Liver (tissue), 9 donors: ENCODE data around the gene USP28. TPM values are rescaled to one million over a fixed set of nuclear protein-coding genes. Genes with fewer than 3 reads are reported as not detected.

ENCODE experiments used
- DNase-seq: peaks from one replicate; pipeline ENCODE4 v3.0.0-alpha.2; 2017; ENCODE audit warnings: low spot score
- H3K27ac ChIP-seq, 2 donors: one replicate each; pipeline ENCODE4 v1.7.0; 2013; ENCODE audit warnings: inconsistent platforms in 2 of 2, low read length in 2 of 2, control low read depth in 1 of 2, low read depth in 1 of 2, mild to moderate bottlenecking in 1 of 2
- H3K27me3 ChIP-seq, 4 donors: one replicate each; pipeline versions ENCODE4 v1.6.1 to v1.7.0; 2013; ENCODE audit warnings: low read length in 3 of 4, inconsistent platforms in 1 of 4, mild to moderate bottlenecking in 1 of 4, moderate library complexity in 1 of 4; ENCODE audit not compliant: control insufficient read depth in 4 of 4, insufficient read depth in 4 of 4
- H3K36me3 ChIP-seq, 4 donors: one replicate each; pipeline versions ENCODE4 v1.6.1 to v1.7.0; 2013; ENCODE audit warnings: low read length in 3 of 4, mild to moderate bottlenecking in 3 of 4, low read depth in 1 of 4, moderate library complexity in 1 of 4; ENCODE audit not compliant: control insufficient read depth in 4 of 4, insufficient read depth in 3 of 4
- H3K4me1 ChIP-seq, 4 donors: one replicate each; pipeline versions ENCODE4 v1.6.1 to v1.7.0; 2013; ENCODE audit warnings: low read length in 3 of 4, mild to moderate bottlenecking in 3 of 4, moderate library complexity in 1 of 4; ENCODE audit not compliant: control insufficient read depth in 4 of 4, insufficient read depth in 4 of 4
- H3K4me3 ChIP-seq, 3 donors: one replicate each; pipeline versions ENCODE4 v1.6.1 to v1.7.0; 2013; ENCODE audit warnings: low read length in 3 of 3, control low read depth in 1 of 3, low read depth in 1 of 3, mild to moderate bottlenecking in 1 of 3
- H3K9ac ChIP-seq, 2 donors: one replicate each; pipeline ENCODE4 v1.7.0; 2013; ENCODE audit warnings: low read length in 2 of 2, mild to moderate bottlenecking in 2 of 2, moderate library complexity in 2 of 2, control low read depth in 1 of 2, low read depth in 1 of 2
- H3K9me3 ChIP-seq, 4 donors: one replicate each; pipeline versions ENCODE4 v1.6.1 to v1.7.0; 2013; ENCODE audit warnings: low read length in 3 of 4; ENCODE audit not compliant: control insufficient read depth in 4 of 4
- EGR1 ChIP-seq, 2 donors: IDR thresholded peaks; 2 replicates each; pipeline ENCODE4 v1.6.1; 2016 to 2018; ENCODE audit warnings: antibody characterized with exemption in 2 of 2, low read depth in 2 of 2
- FOXA1 ChIP-seq: IDR thresholded peaks from 2 replicates; pipeline ENCODE4 v1.6.1; 2016; ENCODE audit warnings: antibody characterized with exemption
- FOXA2 ChIP-seq: IDR thresholded peaks from 2 replicates; pipeline ENCODE4 v1.6.1; 2016; ENCODE audit warnings: antibody characterized with exemption
- GABPA ChIP-seq, 2 donors: IDR thresholded peaks in 1 of 2; conservative IDR thresholded peaks in 1 of 2; 2 replicates each; pipeline ENCODE4 v1.6.1; 2016; ENCODE audit warnings: antibody characterized with exemption in 2 of 2, mild to moderate bottlenecking in 1 of 2, moderate library complexity in 1 of 2
- HNF4A ChIP-seq, 2 donors: conservative IDR thresholded peaks; 2 replicates each; pipeline ENCODE4 v1.6.1; 2016; ENCODE audit warnings: antibody characterized with exemption in 2 of 2, mild to moderate bottlenecking in 2 of 2
- HNF4G ChIP-seq: IDR thresholded peaks from 2 replicates; pipeline ENCODE4 v1.6.1; 2016; ENCODE audit warnings: antibody characterized with exemption
- JUND ChIP-seq, 2 donors: IDR thresholded peaks; 2 replicates each; pipeline ENCODE4 v1.6.1; 2016; ENCODE audit warnings: antibody characterized with exemption in 2 of 2
- NR2F2 ChIP-seq: IDR thresholded peaks from 2 replicates; pipeline ENCODE4 v1.6.1; 2016; ENCODE audit warnings: antibody characterized with exemption
- RAD21 ChIP-seq, 2 donors: IDR thresholded peaks; 2 replicates each; pipeline ENCODE4 v1.6.1; 2016; ENCODE audit warnings: antibody characterized with exemption in 2 of 2, mild to moderate bottlenecking in 2 of 2
- RXRA ChIP-seq, 2 donors: IDR thresholded peaks; 2 replicates each; pipeline ENCODE4 v1.6.1; 2017 to 2018; ENCODE audit warnings: antibody characterized with exemption in 2 of 2, mild to moderate bottlenecking in 1 of 2
- SP1 ChIP-seq: IDR thresholded peaks from 2 replicates; pipeline ENCODE4 v1.6.1; 2018; ENCODE audit warnings: antibody characterized with exemption, mild to moderate bottlenecking
- TAF1 ChIP-seq: conservative IDR thresholded peaks from 2 replicates; pipeline ENCODE4 v1.6.1; 2016; ENCODE audit warnings: antibody characterized with exemption, mild to moderate bottlenecking
- YY1 ChIP-seq: IDR thresholded peaks from 2 replicates; pipeline ENCODE4 v1.6.1; 2016; ENCODE audit warnings: antibody characterized with exemption, mild to moderate bottlenecking
- WGBS: extraction: QIAGEN DNeasy Blood & Tissue Kit; methylation state at CpG from one replicate; pipeline ENCODE4 v1.1.7; 2013; 5-methylcytosine and 5-hydroxymethylcytosine counted together
- polyA plus RNA-seq, 2 donors: library from polyadenylated mRNA; stranded (reverse) in 1 of 2; unstranded in 1 of 2; fragments of 200-250 nt in 1 of 2; fragments of >200 nt in 1 of 2; fragmentation: Nextera tagmentation in 1 of 2; extraction: Ambion mirVana in 1 of 2; gene quantifications; one replicate each; pipeline versions ENCODE4 v1.2.1 to v1.2.3, GENCODE V29; 2013 to 2015
- total RNA-seq, 2 donors: library from RNA; depleted of rRNA; stranded (reverse); fragments of >200 nt; gene quantifications; one replicate each; pipeline ENCODE4 v1.2.3, GENCODE V29; 2014
- TF ChIP-seq, protein P1 (sequence below): IDR thresholded peaks from 2 replicates; pipeline ENCODE4 v1.6.1; 2016; ENCODE audit warnings: antibody characterized with exemption
- TF ChIP-seq, protein P2 (sequence below): IDR thresholded peaks from 2 replicates; pipeline ENCODE4 v1.6.1; 2016; ENCODE audit warnings: antibody characterized with exemption, mild to moderate bottlenecking
- TF ChIP-seq, protein P3 (sequence below): fragments of 150-350 bp; IDR thresholded peaks from 2 replicates; pipeline ENCODE4 v1.5.1; 2017; ENCODE audit warnings: improper control_type of control experiment, low read depth, low read length; ENCODE audit not compliant: missing input control
- TF ChIP-seq, protein P4 (sequence below): IDR thresholded peaks from 2 replicates; pipeline ENCODE4 v1.6.1; 2016; ENCODE audit warnings: antibody characterized with exemption
- TF ChIP-seq, protein P5 (sequence below): IDR thresholded peaks from 2 replicates; pipeline ENCODE4 v1.6.1; 2016; ENCODE audit warnings: antibody characterized with exemption
- donor health status: healthy.
- donor health status: healthy.
- donor health status: healthy.
- donor health status: healthy.
- donor health status: healthy.

The USP28 gene
- total and polyA plus RNA-seq, 4 donors = 5.1 to 20.3 (median 8.8) TPM

DNA sequence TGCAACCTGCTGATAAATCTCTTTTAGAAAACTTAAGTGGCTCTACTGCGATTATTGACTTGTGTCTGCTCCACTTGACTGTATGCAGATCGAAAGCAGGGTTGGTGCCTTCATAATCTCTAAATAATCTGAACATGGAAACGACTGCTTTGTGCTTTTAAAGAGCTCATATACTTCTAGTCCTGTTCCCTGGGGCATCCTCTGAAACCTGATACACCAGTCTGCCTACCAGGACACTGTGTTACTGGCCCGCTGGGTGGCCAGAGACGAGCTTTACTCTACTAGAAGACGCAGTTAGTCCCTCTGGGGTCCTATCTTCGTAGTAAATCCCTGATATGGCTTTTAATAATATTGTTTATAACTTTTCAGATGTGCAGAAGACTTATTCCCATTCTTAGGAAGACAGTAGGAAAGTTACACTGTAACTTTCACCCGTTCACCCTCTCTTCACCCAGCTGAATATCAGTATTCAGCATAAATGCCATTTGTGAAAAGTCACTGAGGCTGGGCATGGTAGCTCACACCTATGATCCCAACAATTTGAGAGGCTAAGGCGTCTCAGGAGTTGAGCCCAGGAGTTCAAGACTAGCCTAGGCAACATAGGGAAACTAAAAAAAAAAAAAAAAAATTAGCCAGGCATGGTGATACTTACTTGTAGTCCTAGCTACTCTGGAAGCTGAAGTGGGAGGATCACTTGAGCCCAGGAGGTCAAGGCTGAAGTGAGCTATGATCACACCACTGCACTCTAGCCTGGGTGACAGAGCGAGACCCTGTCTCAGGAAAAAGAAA, 20.2 kb upstream of the USP28 start (continued):
- TF ChIP-seq, protein P1, sequence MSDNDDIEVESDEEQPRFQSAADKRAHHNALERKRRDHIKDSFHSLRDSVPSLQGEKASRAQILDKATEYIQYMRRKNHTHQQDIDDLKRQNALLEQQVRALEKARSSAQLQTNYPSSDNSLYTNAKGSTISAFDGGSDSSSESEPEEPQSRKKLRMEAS = no peak
- TF ChIP-seq YY1 (no peak), EGR1 (IDR thresholded peaks at IDR 0.05; ENCODE audit: low read depth in 2 of 2) (no peak)
- TF ChIP-seq, protein P2, sequence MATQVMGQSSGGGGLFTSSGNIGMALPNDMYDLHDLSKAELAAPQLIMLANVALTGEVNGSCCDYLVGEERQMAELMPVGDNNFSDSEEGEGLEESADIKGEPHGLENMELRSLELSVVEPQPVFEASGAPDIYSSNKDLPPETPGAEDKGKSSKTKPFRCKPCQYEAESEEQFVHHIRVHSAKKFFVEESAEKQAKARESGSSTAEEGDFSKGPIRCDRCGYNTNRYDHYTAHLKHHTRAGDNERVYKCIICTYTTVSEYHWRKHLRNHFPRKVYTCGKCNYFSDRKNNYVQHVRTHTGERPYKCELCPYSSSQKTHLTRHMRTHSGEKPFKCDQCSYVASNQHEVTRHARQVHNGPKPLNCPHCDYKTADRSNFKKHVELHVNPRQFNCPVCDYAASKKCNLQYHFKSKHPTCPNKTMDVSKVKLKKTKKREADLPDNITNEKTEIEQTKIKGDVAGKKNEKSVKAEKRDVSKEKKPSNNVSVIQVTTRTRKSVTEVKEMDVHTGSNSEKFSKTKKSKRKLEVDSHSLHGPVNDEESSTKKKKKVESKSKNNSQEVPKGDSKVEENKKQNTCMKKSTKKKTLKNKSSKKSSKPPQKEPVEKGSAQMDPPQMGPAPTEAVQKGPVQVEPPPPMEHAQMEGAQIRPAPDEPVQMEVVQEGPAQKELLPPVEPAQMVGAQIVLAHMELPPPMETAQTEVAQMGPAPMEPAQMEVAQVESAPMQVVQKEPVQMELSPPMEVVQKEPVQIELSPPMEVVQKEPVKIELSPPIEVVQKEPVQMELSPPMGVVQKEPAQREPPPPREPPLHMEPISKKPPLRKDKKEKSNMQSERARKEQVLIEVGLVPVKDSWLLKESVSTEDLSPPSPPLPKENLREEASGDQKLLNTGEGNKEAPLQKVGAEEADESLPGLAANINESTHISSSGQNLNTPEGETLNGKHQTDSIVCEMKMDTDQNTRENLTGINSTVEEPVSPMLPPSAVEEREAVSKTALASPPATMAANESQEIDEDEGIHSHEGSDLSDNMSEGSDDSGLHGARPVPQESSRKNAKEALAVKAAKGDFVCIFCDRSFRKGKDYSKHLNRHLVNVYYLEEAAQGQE = no peak

DNA sequence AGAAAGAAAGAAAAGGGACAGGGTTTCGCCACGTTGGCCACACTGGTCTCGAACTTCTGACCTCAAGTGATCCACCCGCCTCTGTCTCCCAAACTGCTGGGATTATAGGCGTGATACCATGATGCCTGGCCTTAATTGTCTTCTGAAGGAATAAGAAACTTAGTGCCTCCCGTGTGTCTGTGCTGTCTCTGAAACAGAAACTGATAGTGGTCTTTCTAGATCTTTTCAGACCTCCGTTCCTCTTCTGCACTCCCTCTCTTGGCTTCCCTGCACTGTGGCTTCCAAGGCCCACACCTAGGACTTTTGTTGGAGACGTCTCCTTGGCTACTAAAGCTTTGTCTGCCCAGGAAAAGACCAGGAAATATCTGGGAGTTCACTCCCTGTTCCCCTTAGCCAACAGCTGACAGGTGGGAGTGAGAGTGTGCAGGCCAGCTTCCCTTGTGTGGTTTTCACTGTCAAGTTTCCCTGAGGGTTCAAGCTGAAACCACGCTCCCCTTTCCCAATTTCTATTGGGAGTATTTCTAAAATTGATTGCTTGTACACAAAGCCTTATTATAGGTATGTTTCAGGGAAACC, 19.1 kb upstream of the USP28 start:
- no peaks in the 10 kb centered on the region for H3K36me3 ChIP-seq
- H3K9me3 ChIP-seq = no peaks in the 10 kb centered on the region
- no peak for TF ChIP-seq RXRA (IDR thresholded peaks at IDR 0.05)
- TF ChIP-seq HNF4G = no peak
- TF ChIP-seq JUND (IDR thresholded peaks at IDR 0.05) = no peak
- TF ChIP-seq SP1 = no peak
- TF ChIP-seq GABPA (IDR thresholded peaks at IDR 0.05 in 1 of 2, conservative IDR thresholded peaks at IDR 0.05 in 1 of 2) = no peak
- no peak for TF ChIP-seq HNF4A (conservative IDR thresholded peaks at IDR 0.05)
- TF ChIP-seq, protein P3, sequence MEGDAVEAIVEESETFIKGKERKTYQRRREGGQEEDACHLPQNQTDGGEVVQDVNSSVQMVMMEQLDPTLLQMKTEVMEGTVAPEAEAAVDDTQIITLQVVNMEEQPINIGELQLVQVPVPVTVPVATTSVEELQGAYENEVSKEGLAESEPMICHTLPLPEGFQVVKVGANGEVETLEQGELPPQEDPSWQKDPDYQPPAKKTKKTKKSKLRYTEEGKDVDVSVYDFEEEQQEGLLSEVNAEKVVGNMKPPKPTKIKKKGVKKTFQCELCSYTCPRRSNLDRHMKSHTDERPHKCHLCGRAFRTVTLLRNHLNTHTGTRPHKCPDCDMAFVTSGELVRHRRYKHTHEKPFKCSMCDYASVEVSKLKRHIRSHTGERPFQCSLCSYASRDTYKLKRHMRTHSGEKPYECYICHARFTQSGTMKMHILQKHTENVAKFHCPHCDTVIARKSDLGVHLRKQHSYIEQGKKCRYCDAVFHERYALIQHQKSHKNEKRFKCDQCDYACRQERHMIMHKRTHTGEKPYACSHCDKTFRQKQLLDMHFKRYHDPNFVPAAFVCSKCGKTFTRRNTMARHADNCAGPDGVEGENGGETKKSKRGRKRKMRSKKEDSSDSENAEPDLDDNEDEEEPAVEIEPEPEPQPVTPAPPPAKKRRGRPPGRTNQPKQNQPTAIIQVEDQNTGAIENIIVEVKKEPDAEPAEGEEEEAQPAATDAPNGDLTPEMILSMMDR = no peak
- TF ChIP-seq TAF1 = no peak
- TF ChIP-seq, protein P4, sequence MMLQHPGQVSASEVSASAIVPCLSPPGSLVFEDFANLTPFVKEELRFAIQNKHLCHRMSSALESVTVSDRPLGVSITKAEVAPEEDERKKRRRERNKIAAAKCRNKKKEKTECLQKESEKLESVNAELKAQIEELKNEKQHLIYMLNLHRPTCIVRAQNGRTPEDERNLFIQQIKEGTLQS = no peak
- TF ChIP-seq NR2F2 = no peak
- TF ChIP-seq, protein P1 = no peak
- no peak for TF ChIP-seq YY1
- TF ChIP-seq, protein P2 = no peak
- no peak for TF ChIP-seq FOXA1
- no peak for TF ChIP-seq RAD21 (IDR thresholded peaks at IDR 0.05)
- TF ChIP-seq EGR1 (IDR thresholded peaks at IDR 0.05; ENCODE audit: low read depth in 2 of 2) = no peak
- no peak for TF ChIP-seq FOXA2
- TF ChIP-seq, protein P5, sequence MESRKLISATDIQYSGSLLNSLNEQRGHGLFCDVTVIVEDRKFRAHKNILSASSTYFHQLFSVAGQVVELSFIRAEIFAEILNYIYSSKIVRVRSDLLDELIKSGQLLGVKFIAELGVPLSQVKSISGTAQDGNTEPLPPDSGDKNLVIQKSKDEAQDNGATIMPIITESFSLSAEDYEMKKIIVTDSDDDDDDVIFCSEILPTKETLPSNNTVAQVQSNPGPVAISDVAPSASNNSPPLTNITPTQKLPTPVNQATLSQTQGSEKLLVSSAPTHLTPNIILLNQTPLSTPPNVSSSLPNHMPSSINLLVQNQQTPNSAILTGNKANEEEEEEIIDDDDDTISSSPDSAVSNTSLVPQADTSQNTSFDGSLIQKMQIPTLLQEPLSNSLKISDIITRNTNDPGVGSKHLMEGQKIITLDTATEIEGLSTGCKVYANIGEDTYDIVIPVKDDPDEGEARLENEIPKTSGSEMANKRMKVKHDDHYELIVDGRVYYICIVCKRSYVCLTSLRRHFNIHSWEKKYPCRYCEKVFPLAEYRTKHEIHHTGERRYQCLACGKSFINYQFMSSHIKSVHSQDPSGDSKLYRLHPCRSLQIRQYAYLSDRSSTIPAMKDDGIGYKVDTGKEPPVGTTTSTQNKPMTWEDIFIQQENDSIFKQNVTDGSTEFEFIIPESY = no peak
- no peak overlapping the region for H3K27ac ChIP-seq
- no peak for DNase-seq
- H3K9ac ChIP-seq = no peak overlapping the region
- no peaks in the 10 kb centered on the region for H3K27me3 ChIP-seq
- WGBS = 81% methylated on average over 9 of the region's 9 CpGs
- H3K4me1 ChIP-seq = no peaks in the 10 kb centered on the region
- H3K4me3 ChIP-seq = no peak overlapping the region
